GM12801 (cell line): ENCODE results near the gene RNF126.

ENCODE experiments used
- CTCF ChIP-seq: IDR thresholded peaks from one replicate; pipeline ENCODE4 v1.5.1; 2011; ENCODE audit warnings: control low read depth; ENCODE audit not compliant: insufficient read length; ENCODE audit errors: extremely low read depth

RNF126 gene

GRCh38 chr19:633786-634639 is 29.0 kb downstream of the RNF126 start:
- TF ChIP-seq CTCF: no peak

GRCh38 chr19:633068-633785 is 29.8 kb downstream of the RNF126 start, which contains the start of gene POLRMT:
Gene POLRMT, minus strand, starts transcription at chr19:633537. Its CDS starts 25 bp downstream, at chr19:633512.
- TF ChIP-seq CTCF: no peak

- TF ChIP-seq CTCF: no peak
Measured at GRCh38 chr19:632579-633067, 30.4 kb downstream of the RNF126 start.

- TF ChIP-seq CTCF: no peak
Measured at GRCh38 chr19:629961-630714, 32.9 kb downstream of the RNF126 start.

- TF ChIP-seq CTCF: no peak
Measured at GRCh38 chr19:628168-628567, 34.8 kb downstream of the RNF126 start.

- no peak for TF ChIP-seq CTCF
Measured at GRCh38 chr19:625257-625656, 37.8 kb downstream of the RNF126 start.

- no peak for TF ChIP-seq CTCF
Measured at GRCh38 chr19:624433-625109, 38.4 kb downstream of the RNF126 start.
